NCI-H2029 treated with DMSO at 0.1 percent for 48 hours (cell line): ENCODE data around the gene ATP8B1.

Experiments used
- DNase-seq: peaks from one replicate; lab custom pipeline; 2025; lab: John Stamatoyannopoulos, UW

The ATP8B1 gene

DNA sequence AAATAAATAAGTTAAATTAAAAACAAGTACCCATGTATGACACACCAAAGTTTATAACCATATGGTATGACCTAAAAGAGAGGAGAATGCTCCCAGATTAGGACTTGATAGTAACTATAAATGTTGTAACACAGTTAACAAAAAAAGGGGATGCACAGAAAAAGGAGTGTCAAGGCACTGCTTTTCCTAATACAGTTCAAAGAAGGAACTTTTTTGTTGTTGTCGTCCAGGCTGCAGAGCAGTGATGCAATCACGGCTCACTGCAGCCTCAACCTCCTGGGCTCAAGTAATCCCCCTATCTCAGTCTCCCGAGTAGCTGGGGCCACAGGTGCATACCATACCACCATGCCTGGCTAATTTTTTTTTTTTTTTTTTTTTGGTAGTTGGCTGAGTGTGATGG is 184.2 kb downstream of the ATP8B1 start:
- DNase-seq = no peak

GRCh38 chr18:57603871-57604270 is 199.2 kb downstream of the ATP8B1 start:
- DNase-seq = no peak
